GM21515 (cell line): Measurements from ENCODE around the gene PTPRG.

ENCODE experiments used
- ATAC-seq: cut with Tn5 transposase; IDR thresholded peaks from one replicate; pipeline ENCODE4 v1.9.1; 2021; ENCODE audit not compliant: unreplicated experiment

PTPRG gene

GRCh38 chr3:62203152-62203551, 641.8 kb downstream of the PTPRG start:
- ATAC-seq, result no peak

GRCh38 chr3:62203561-62203960, 642.2 kb downstream of the PTPRG start:
- ATAC-seq, result no peak

DNA sequence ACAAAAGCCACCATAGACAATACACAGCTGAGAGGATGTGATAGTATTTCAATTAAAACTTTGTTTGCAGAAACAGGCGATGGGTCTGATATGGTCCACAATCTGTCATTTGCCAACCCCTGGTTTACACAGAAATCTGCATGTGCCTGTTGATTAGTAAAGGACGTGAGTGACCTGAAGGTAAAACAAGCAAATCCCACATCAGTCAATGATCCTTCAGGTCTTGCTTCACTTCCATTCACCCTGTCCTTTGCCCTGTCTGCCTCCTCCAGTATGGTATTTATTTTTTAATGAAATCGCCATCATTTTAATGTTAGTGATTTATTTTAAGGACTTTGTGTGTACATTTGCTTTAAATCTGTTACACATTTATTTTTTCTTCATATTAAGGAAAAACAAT, 645.8 kb downstream of the PTPRG start:
- ATAC-seq, result no peak

GRCh38 chr3:62208385-62208784, 647.0 kb downstream of the PTPRG start:
- no peak for ATAC-seq

- ATAC-seq, result no peak
Measured at GRCh38 chr3:62209101-62209500, 647.7 kb downstream of the PTPRG start.

DNA sequence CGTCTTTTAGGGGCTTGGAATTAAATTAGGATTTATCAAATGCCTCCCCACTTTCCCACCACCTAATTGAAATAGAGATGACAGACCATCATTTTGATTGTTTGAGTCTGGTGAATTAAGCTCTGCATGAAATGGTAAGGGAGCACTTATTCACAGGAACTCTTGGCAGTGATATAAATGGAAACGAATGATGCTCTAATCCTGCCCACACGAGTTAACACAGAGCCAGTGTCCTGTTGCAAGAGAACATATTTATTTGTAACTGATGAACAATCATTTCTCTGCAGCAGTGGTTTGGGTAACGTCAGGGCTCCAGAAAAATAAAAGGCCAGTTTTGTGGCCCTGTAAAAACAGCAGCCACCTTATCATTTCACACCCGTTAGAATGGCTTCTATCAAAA, 648.6 kb downstream of the PTPRG start:
- no peak for ATAC-seq

DNA sequence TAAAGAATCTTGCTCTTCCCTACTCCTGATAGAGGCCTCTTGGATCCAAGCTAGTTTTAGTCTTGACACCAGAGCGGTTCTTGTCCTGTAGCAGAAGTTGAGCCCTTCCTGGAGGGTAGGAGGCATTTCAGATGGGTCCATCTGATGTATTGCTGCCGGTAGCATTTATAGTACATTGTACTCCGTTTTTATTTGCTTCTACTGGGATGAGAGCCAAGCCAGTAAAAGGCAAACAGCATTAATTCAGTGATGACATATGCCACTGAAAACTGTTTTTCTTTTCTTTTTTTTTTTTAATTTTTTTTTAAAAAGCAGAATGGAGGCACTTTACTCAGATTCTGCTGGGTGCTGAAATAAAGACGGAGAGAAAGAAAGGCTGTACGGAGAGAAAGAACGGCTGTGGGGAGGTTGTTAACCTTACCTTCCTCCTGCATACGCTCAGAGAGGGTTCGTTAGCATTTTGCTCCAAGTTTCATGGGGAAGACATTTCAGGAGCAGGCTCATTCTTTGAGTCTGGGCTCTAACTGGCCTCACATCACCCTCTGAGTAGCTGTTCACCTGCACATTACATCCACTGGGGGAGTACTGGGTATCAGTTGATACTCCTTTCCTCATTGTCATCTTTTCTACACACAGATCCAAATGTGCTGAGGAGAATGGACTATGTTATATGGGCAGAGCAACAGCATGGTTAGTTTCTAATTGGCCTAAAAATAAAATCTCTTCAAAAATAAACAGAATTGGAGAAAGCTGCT, 650.5 kb downstream of the PTPRG start:
- ATAC-seq, result no peak

- ATAC-seq, result no peak
Measured at GRCh38 chr3:62214850-62215249, 653.5 kb downstream of the PTPRG start.

GRCh38 chr3:62220616-62221015, 659.2 kb downstream of the PTPRG start:
- ATAC-seq, result no peak

DNA sequence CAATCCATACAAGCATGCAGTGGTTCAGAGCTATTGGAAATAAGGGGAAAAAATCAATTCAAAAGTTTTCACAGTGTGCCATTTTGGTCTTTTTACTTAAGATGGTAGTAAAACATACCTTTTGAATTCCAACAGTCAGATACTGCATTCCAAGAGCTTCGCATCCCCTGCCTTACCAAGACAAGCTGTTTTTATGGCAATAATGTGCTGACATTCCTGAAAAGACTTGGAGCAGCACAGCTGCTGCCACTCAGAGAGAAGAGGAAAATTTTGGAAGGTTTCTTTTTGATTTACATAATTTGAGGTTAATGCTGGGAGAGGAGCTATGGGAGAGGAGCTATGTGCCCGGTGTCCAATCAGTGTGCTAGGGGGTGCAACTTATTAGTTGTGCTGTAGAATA, 663.7 kb downstream of the PTPRG start:
- ATAC-seq, result no peak

DNA sequence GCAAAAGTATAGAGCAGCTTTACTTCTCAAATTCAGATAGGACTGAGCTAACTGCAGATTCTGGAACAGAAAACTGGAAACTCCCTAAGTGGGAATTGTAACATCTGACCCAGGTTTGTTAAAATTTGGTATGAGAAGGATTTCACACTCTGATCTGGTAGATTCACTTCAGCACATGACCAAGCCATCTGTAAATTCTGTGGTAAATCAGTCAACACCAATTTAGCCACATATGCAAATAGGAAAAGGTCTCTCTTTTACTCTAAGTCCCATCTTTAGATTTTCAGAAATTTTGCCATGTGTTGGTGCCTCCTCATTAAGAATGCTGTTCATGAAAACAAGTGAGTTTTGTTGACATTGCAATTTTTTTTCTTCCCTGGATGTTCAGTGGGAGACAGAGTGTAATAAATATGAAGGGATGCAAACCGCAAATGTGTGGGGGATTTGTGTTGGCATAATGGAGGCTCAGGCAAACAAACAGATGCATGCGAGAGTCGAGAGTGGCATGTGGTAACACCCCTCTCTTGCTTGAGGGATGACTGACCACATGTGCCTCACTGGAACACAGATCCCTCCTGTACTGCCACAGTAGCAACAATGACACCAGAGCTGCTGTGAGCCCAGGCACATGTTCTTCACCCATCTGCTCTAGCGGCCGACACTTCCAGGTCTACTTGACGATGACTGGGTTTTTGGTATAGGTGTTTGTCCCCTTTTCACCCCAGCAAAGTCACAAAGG, 665.4 kb downstream of the PTPRG start:
- ATAC-seq, result no peak

GRCh38 chr3:62228467-62228866, 667.1 kb downstream of the PTPRG start:
- ATAC-seq, result no peak

DNA sequence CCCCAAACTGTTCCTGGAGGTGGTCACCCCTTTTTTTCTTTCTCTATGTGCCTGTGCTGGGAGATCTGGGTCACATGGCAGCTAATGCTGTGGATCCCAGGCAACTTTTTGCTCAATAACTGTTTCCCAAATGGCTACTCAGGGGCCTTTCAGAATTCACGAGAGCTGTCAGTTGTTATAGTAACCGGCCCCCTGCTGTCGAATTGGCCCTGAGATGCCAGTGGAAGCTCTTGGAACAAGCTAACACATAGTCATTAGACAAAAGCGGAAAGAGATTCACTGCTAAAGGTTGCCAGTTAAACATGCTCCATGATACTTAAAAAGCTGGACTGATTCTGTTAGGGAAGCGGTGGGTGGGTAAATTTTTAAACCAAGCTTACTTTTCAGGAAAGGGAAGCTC, 667.8 kb downstream of the PTPRG start:
- no peak for ATAC-seq

- ATAC-seq, result no peak
Measured at GRCh38 chr3:62229908-62230307, 668.5 kb downstream of the PTPRG start.

- ATAC-seq, result no peak
Measured at GRCh38 chr3:62233065-62233464, 671.7 kb downstream of the PTPRG start.

DNA sequence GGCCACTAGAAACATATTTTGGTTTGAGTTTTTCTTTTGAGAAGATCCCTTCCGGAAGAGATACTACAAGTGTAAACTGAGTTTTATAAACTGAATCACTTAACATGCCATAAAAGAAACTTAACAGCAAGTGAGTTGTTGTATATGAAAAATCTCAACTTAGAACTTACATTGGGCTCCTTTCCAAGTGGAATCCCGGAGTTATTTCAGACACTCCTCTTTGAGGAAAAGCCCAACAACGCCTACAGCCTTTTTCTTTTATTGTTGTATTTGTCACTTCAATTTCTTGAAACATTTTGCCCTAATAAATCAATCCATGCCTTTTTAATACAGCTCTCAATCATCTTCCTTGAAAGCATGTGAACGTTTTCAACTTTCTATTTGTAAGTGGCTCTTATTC, 674.6 kb downstream of the PTPRG start:
- ATAC-seq, result no peak

- peak; percentile 17 for ATAC-seq
Measured at GRCh38 chr3:62237286-62237948, 676.0 kb downstream of the PTPRG start.

DNA sequence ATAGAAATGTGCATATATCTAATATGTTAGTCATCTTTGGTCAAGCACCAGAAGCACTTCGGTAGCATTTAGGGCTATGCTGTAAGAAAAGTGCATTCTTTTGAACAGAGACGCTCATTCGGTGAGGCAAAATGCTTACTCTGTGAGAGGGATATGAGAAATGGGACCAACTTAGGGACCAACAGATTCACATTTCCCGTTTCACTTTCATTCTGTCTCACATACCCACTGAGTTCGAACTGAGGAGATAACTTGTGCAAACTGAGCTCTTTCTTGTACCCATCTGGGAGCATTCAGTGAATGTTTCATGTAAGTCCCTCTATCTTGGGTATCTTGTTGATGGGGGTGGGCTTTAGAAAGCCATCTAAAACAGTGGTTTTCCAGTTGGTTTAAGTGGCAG, 676.6 kb downstream of the PTPRG start:
- peak; percentile 84 for ATAC-seq

- ATAC-seq, result no peak
Measured at GRCh38 chr3:62238431-62238830, 677.1 kb downstream of the PTPRG start.

DNA sequence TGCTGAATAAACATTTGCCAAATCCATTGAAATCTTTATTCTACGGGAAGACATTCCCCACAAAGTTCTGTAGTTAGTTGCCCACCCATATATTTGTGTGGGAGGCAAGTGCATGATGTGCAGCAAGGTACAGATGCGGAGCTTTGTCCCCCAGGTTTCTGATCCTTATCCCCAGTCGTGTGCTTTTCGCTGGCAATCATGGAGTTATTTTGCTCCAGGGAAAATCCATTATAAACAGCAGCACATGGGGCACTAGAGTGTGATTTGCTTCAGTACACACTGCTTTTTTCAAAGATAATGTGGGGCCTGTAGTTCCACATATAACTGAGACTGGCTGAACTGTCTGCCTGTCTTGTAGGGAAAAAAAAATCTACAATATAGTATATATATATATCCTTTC, 679.9 kb downstream of the PTPRG start:
- ATAC-seq, result no peak

GRCh38 chr3:62242831-62243509, 681.6 kb downstream of the PTPRG start:
- no peak for ATAC-seq
